CD4-positive, CD25-positive, alpha-beta regulatory T cell (primary cell): ENCODE results near the gene CD3E. TPM values are rescaled to one million over a fixed set of nuclear protein-coding genes. Genes with fewer than 3 reads are reported as not detected.

ENCODE experiments used
- ATAC-seq, 2 donors: fragments of 150-1000 bp; cut with Tn5 transposase; one replicate each; pipeline ENCODE4 v1.10.0; 2021; ENCODE audit warnings: low read depth in 2 of 2, moderate number of reproducible peaks in 2 of 2, moderate library complexity in 1 of 2
- DNase-seq, 3 donors: peaks; one replicate each; pipeline versions ENCODE4 v3.0.0 to v3.0.0-alpha.2; 2012 to 2022; ENCODE audit warnings: mixed read lengths in 1 of 3
- H3K27ac ChIP-seq: one replicate; pipeline ENCODE4 v1.7.0; 2013; ENCODE audit warnings: mild to moderate bottlenecking, low read length; ENCODE audit not compliant: insufficient read depth, poor library complexity, severe bottlenecking
- H3K27me3 ChIP-seq: one replicate; pipeline ENCODE4 v1.7.0; 2013; ENCODE audit warnings: low read length; ENCODE audit not compliant: control insufficient read depth, insufficient read depth
- H3K36me3 ChIP-seq: one replicate; pipeline ENCODE4 v1.7.0; 2013; ENCODE audit warnings: mild to moderate bottlenecking, low read length, moderate library complexity; ENCODE audit not compliant: control insufficient read depth, insufficient read depth
- H3K4me1 ChIP-seq: 2 replicates; pipeline ENCODE4 v1.7.0; 2013; ENCODE audit warnings: mild to moderate bottlenecking, low read length; ENCODE audit not compliant: insufficient read depth, control insufficient read depth, poor library complexity, severe bottlenecking
- H3K4me3 ChIP-seq: one replicate; pipeline ENCODE4 v1.7.0; 2013; ENCODE audit warnings: low read depth, mild to moderate bottlenecking, low read length, moderate library complexity
- H3K9me3 ChIP-seq, 2 experiments: 1 replicate in 1 of 2; 2 replicates in 1 of 2; pipeline ENCODE4 v1.7.0; 2013; ENCODE audit warnings: low read length in 2 of 2, mild to moderate bottlenecking in 1 of 2, moderate library complexity in 1 of 2; ENCODE audit not compliant: control insufficient read depth in 2 of 2
- H3K27ac Mint-ChIP-seq, 3 donors: one replicate each; pipeline ENCODE4 v1.8.0; 2020 to 2022; ENCODE audit warnings: mild to moderate bottlenecking in 3 of 3, mixed read lengths in 3 of 3, moderate library complexity in 2 of 3
- H3K27me3 Mint-ChIP-seq: one replicate; pipeline ENCODE4 v1.8.0; 2022; ENCODE audit warnings: mild to moderate bottlenecking, mixed read lengths
- H3K36me3 Mint-ChIP-seq: one replicate; pipeline ENCODE4 v1.8.0; 2020; ENCODE audit warnings: mixed read lengths
- H3K4me1 Mint-ChIP-seq, 4 donors: one replicate each; pipeline ENCODE4 v1.8.0; 2020 to 2022; ENCODE audit warnings: mixed read lengths in 4 of 4, mild to moderate bottlenecking in 1 of 4
- H3K4me3 Mint-ChIP-seq, 4 donors: one replicate each; pipeline ENCODE4 v1.8.0; 2020 to 2022; ENCODE audit warnings: mild to moderate bottlenecking in 4 of 4, mixed read lengths in 4 of 4, moderate library complexity in 3 of 4
- H3K9me3 Mint-ChIP-seq, 7 donors: one replicate each; pipeline ENCODE4 v1.8.0; 2020 to 2022; ENCODE audit warnings: mixed read lengths in 7 of 7, mild to moderate bottlenecking in 3 of 7, moderate library complexity in 2 of 7
- polyA plus RNA-seq, 4 donors: library from polyadenylated mRNA; unstranded; fragments of 300-500 nt; fragmentation: Illumina TruSeq; gene quantifications; one replicate each; pipeline ENCODE4 v1.2.3, GENCODE V29; 2021
- total RNA-seq: library from RNA; stranded (reverse); gene quantifications from one replicate; pipeline ENCODE4 v1.2.3, GENCODE V29; 2022

Gene CD3E
- total and polyA plus RNA-seq, 5 donors from 2014 or later, result 585 to 823 (median 751) TPM

GRCh38 chr11:118265954-118266353 lies 38.6 kb upstream of the CD3E start:
- ATAC-seq, result no peak
- H3K9me3 Mint-ChIP-seq, result no peaks in the 10 kb centered on the region
- peaks cover 26% of the 10 kb centered on the region for H3K27me3 Mint-ChIP-seq
- H3K4me3 Mint-ChIP-seq, result no peak overlapping the region
- no peak overlapping the region for H3K27ac ChIP-seq
- peaks cover 0 to 24% (median 14%) of the 10 kb centered on the region in 4 donors for H3K4me1 Mint-ChIP-seq
- H3K4me1 ChIP-seq, result peaks cover 10% of the 10 kb centered on the region
- no peak overlapping the region for H3K4me3 ChIP-seq
- no peaks in the 10 kb centered on the region for H3K36me3 Mint-ChIP-seq
- H3K27ac Mint-ChIP-seq, result peak overlapping the region; percentile 3 to 11 (median 9)
- DNase-seq, result no peak
- H3K9me3 ChIP-seq, result no peaks in the 10 kb centered on the region
- H3K36me3 ChIP-seq, result no peaks in the 10 kb centered on the region
- H3K27me3 ChIP-seq, result peaks cover 4% of the 10 kb centered on the region

DNA sequence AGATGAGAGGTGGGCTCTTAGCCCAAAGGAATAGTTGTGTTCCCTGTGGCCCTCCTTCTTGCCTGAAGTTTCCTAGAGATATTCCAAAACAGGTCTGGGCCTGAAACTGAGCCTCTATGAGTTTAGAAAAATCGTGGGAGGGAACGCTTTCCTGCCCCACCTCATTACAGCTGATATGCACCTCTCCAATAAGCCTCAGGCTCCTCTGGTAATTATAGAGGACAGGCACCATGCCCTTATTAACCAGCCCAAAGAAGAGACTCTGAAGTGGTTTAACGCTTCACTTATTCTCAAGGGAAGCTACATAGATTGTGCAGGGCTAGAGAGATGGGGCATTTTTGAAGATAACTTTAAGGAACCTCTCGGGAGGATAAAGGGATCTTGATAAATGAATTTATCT lies 37.0 kb upstream of the CD3E start:
- ATAC-seq (no peak), DNase-seq (no peak)
- no peaks in the 10 kb centered on the region for H3K9me3 ChIP-seq
- Mint-ChIP-seq H3K27me3 (peaks cover 35% of the 10 kb centered on the region), H3K36me3 (no peaks in the 10 kb centered on the region), H3K9me3 (no peaks in the 10 kb centered on the region), H3K27ac (no peak overlapping the region), H3K4me3 (no peak overlapping the region), H3K4me1 (peaks cover 0 to 26% (median 17%) of the 10 kb centered on the region in 4 donors)
- H3K36me3 ChIP-seq, result no peaks in the 10 kb centered on the region
- H3K27me3 ChIP-seq, result peaks cover 4% of the 10 kb centered on the region
- H3K4me3 ChIP-seq, result no peak overlapping the region
- peaks cover 10% of the 10 kb centered on the region for H3K4me1 ChIP-seq
- H3K27ac ChIP-seq, result no peak overlapping the region

DNA sequence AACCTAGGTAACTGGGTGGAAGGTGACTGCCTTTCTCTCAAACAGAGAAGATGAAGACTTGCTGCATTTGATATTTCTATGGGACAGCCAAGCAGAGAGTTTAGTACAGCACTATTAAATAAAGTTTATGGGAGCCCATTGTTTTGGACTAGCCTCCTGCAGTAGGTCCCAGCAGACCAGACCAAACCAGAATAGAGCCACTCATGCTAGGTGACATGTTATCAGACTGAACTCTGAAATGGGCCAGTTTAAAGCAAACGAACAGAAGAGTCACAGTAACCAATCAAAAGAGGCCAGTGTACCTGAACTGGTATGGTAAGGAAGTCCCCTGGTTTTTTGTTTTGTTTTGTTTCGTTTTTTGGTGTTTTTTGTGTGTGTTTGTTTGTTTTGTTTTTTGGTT lies 32.5 kb upstream of the CD3E start:
- DNase-seq (no peak), ATAC-seq (no peak)
- no peaks in the 10 kb centered on the region for H3K4me1 ChIP-seq
- peaks cover 0 to 11% (median 2%) of the 10 kb centered on the region in 4 donors for H3K4me1 Mint-ChIP-seq
- peaks cover 18% of the 10 kb centered on the region for H3K27me3 Mint-ChIP-seq
- H3K27me3 ChIP-seq, result peaks cover 4% of the 10 kb centered on the region
- no peak overlapping the region for H3K27ac Mint-ChIP-seq
- no peaks in the 10 kb centered on the region for H3K36me3 Mint-ChIP-seq
- H3K9me3 ChIP-seq, result no peaks in the 10 kb centered on the region
- no peak overlapping the region for H3K4me3 Mint-ChIP-seq
- no peak overlapping the region for H3K4me3 ChIP-seq
- no peaks in the 10 kb centered on the region for H3K36me3 ChIP-seq
- no peak overlapping the region for H3K27ac ChIP-seq
- no peaks in the 10 kb centered on the region for H3K9me3 Mint-ChIP-seq

- DNase-seq (no peak), ATAC-seq (no peak)
- Mint-ChIP-seq H3K9me3 (no peaks in the 10 kb centered on the region), H3K4me1 (peaks cover 0 to 16% (median 3%) of the 10 kb centered on the region in 4 donors), H3K27me3 (peaks cover 13% of the 10 kb centered on the region), H3K4me3 (no peak overlapping the region), H3K36me3 (no peaks in the 10 kb centered on the region), H3K27ac (no peak overlapping the region)
- no peak overlapping the region for H3K4me3 ChIP-seq
- no peaks in the 10 kb centered on the region for H3K27me3 ChIP-seq
- H3K27ac ChIP-seq, result no peak overlapping the region
- H3K4me1 ChIP-seq, result no peaks in the 10 kb centered on the region
- no peaks in the 10 kb centered on the region for H3K9me3 ChIP-seq
- no peaks in the 10 kb centered on the region for H3K36me3 ChIP-seq
These were observed 30.3 kb upstream of the CD3E start for GRCh38 chr11:118274186-118274585.

- no peaks in the 10 kb centered on the region for H3K36me3 Mint-ChIP-seq
- no peaks in the 10 kb centered on the region for H3K9me3 ChIP-seq
- no peaks in the 10 kb centered on the region for H3K27me3 ChIP-seq
- H3K27ac ChIP-seq, result no peak overlapping the region
- peak in 1 of 2 donors; percentile 34 for ATAC-seq
- peaks cover 0 to 16% (median 3%) of the 10 kb centered on the region in 4 donors for H3K4me1 Mint-ChIP-seq
- no peak overlapping the region for H3K4me3 Mint-ChIP-seq
- no peaks in the 10 kb centered on the region for H3K9me3 Mint-ChIP-seq
- no peaks in the 10 kb centered on the region for H3K36me3 ChIP-seq
- H3K27ac Mint-ChIP-seq, result peak overlapping the region in 2 of 3 donors; percentile 45 to 89
- no peak overlapping the region for H3K4me3 ChIP-seq
- no peak for DNase-seq
- H3K4me1 ChIP-seq, result no peaks in the 10 kb centered on the region
- peaks cover 13% of the 10 kb centered on the region for H3K27me3 Mint-ChIP-seq
These were observed 29.4 kb upstream of the CD3E start for GRCh38 chr11:118275176-118275575.

- H3K9me3 ChIP-seq, result no peaks in the 10 kb centered on the region
- H3K27ac Mint-ChIP-seq, result no peak overlapping the region
- no peak overlapping the region for H3K27ac ChIP-seq
- H3K9me3 Mint-ChIP-seq, result no peaks in the 10 kb centered on the region
- no peak overlapping the region for H3K4me3 ChIP-seq
- ATAC-seq (no peak), DNase-seq (no peak)
- H3K36me3 ChIP-seq, result no peaks in the 10 kb centered on the region
- peaks cover 0 to 15% (median 7%) of the 10 kb centered on the region in 4 donors for H3K4me1 Mint-ChIP-seq
- peaks cover 12% of the 10 kb centered on the region for H3K27me3 Mint-ChIP-seq
- H3K36me3 Mint-ChIP-seq, result no peaks in the 10 kb centered on the region
- no peaks in the 10 kb centered on the region for H3K4me1 ChIP-seq
- no peak overlapping the region for H3K4me3 Mint-ChIP-seq
- no peaks in the 10 kb centered on the region for H3K27me3 ChIP-seq
These were observed 28.1 kb upstream of the CD3E start for GRCh38 chr11:118276422-118276821.

DNA sequence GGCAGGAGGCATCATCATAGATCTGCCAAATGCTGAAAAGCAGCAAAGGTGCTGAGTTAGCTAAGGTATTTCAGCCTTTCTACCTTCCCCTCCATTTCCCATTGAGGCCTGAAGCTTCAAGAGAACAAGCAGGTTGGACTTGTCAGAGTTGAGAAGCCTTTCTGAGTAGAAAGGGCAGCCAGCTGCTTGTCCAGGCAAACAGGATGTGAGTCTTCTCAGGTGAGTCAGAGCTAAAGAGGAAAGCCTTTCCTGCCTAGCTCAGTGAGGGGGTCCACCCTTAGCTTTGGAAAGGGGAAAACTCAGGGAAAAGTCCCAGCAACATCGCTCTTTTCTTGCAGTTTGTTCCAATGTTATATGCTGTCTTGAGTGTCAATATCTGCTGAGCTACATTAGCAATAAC lies 27.2 kb upstream of the CD3E start:
- Mint-ChIP-seq H3K27ac (no peak overlapping the region), H3K4me1 (peaks cover 0 to 13% (median 8%) of the 10 kb centered on the region in 4 donors), H3K4me3 (no peak overlapping the region), H3K27me3 (peaks cover 4% of the 10 kb centered on the region), H3K9me3 (no peaks in the 10 kb centered on the region), H3K36me3 (no peaks in the 10 kb centered on the region)
- DNase-seq, result peak in 1 of 3 donors; percentile 50
- Histone ChIP-seq H3K27me3 (no peaks in the 10 kb centered on the region), H3K4me1 (no peaks in the 10 kb centered on the region), H3K36me3 (no peaks in the 10 kb centered on the region), H3K9me3 (no peaks in the 10 kb centered on the region), H3K4me3 (no peak overlapping the region), H3K27ac (no peak overlapping the region)
- peak in 1 of 2 donors; percentile 31 for ATAC-seq

DNA sequence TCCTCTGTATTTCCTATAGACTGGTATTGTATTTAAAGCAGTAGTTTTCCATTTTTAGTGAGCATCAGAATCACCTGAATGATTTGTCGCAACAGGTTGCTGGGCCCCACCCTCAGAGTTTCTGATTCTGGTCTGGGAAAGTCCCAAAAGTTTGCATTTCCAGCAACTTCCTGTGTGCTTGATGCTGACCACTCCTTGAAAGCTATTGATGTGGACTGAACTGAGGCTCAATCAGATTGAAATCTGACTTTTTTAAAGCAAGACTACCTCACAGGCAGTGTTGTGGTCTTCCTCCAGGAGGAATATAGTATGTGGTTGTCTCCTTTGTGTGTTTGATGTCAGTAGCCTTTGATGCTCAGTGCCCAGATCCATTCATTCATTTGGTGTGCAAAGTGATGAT lies 23.2 kb upstream of the CD3E start:
- no peak overlapping the region for H3K27ac ChIP-seq
- no peaks in the 10 kb centered on the region for H3K9me3 ChIP-seq
- no peak for ATAC-seq
- Mint-ChIP-seq H3K27ac (no peak overlapping the region), H3K27me3 (no peaks in the 10 kb centered on the region), H3K4me1 (peaks cover 5 to 20% (median 12%) of the 10 kb centered on the region in 4 donors), H3K4me3 (no peak overlapping the region), H3K36me3 (no peaks in the 10 kb centered on the region), H3K9me3 (no peaks in the 10 kb centered on the region)
- no peaks in the 10 kb centered on the region for H3K4me1 ChIP-seq
- no peaks in the 10 kb centered on the region for H3K36me3 ChIP-seq
- no peaks in the 10 kb centered on the region for H3K27me3 ChIP-seq
- H3K4me3 ChIP-seq, result no peak overlapping the region
- no peak for DNase-seq
